ENCODE results near the gene SIX5.

SIX5 gene

DNA sequence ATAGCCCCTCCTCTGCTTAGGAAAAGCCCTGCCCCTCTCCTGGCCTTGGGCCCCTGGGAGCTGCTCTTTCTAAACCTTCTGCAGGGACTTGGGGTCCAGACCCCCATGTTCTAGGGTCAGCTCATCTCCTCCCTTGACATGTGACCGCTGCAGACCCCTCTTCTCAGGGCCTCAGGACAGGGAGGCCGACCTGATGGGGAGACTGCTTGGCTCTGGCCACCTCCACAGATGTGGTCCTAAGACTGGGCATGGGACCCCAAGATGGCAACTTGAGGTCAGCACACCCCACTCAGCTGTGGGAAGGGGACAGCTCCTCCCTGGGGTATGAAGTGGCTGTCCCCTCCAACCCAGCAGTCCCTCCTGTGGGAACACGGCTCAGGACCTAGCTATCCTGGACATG, 3.9 kb upstream of the SIX5 start:
- no peak for DNase-seq

DNA sequence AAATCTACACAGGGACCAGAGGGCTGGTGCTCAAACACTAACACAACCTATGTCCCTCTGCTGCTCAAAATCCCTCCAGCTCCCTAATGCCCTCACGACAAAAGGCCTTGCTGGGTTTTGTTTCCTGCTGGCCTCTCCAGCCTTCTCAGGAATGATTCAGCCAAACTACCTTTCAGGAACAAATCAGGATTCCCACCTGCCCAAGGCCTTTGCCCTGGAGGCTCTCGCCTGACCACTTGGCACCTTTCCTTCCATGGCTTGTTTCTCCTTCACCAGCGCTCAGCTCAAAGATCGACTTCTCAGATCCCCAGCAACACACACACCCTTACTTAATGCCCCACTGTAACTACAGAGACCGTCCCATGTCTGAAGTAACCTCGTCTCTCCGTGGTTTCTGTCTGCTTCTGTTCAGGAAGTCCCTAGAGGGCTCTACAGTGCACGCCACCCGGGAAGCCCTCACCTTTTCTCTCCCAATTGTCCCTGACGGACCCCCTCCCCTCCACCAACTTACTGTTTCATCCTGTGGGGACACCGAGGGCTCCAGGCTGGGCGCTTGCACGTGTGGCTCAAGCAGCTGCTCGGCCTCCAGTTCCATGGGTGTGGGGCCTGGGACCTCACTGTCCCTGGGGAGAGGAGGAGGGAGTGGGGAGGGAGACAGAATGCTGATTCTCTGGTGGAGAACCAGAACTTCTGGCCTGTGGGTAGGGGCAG, 3.2 kb upstream of the SIX5 start:
- DNase-seq, result no peak

DNA sequence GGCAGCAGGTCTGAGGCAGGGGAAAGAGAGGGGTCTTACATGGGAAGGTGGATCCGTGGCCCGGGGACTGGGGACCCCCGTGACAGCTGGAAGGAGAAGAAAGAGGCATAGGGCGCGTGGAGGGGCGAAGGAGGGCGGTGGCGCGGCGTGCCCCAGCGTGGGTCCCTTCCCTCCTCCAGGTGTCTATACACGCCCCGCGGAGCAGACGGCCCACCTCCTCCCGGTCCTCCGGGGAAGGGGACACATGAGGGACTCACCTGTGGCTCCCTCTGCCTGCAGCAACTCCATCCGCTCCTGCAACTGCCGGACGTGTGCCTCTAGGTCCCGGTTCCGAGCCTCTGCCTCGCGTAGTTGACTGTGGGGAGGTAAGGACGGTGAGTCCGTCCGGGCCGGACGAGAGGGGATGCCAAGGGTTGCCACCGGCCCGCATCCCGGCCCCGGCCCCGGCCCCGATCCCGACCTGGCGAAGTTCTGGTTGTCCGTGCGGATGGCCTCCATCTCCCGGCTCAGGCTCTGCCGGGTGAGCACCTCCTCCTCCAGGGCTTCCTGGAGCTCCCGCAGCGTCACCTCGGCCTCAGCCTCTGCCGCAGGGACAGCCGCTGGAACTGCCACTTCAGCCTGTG, 2.4 kb upstream of the SIX5 start:
- no peak for DNase-seq

DNA sequence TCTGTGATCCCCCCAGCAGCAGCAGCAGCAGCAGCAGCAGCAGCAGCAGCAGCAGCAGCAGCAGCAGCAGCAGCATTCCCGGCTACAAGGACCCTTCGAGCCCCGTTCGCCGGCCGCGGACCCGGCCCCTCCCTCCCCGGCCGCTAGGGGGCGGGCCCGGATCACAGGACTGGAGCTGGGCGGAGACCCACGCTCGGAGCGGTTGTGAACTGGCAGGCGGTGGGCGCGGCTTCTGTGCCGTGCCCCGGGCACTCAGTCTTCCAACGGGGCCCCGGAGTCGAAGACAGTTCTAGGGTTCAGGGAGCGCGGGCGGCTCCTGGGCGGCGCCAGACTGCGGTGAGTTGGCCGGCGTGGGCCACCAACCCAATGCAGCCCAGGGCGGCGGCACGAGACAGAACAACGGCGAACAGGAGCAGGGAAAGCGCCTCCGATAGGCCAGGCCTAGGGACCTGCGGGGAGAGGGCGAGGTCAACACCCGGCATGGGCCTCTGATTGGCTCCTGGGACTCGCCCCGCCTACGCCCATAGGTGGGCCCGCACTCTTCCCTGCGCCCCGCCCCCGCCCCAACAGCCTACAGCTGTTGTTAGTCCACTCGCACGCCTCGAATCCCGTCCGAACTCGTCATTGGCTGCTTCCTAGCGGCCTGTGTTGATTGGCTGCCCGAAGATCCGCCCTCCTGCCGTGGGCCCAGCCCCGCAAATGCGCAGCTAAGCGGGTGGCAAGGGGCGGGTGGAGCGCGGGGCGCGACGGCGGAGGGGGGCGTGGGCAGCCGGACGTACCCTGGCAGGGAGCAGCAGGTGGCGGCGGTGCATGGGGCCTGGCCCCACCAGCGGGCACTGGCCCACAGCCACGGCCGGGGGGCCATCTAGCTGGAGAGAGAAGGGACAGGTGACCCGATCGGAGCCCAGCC, 1.4 kb upstream of the SIX5 start:
- peak; percentile 93 for DNase-seq

DNA sequence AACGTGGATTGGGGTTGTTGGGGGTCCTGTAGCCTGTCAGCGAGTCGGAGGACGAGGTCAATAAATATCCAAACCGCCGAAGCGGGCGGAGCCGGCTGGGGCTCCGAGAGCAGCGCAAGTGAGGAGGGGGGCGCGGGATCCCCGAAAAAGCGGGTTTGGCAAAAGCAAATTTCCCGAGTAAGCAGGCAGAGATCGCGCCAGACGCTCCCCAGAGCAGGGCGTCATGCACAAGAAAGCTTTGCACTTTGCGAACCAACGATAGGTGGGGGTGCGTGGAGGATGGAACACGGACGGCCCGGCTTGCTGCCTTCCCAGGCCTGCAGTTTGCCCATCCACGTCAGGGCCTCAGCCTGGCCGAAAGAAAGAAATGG, 754 bp upstream of the SIX5 start:
- DNase-seq, result no peak

DNA sequence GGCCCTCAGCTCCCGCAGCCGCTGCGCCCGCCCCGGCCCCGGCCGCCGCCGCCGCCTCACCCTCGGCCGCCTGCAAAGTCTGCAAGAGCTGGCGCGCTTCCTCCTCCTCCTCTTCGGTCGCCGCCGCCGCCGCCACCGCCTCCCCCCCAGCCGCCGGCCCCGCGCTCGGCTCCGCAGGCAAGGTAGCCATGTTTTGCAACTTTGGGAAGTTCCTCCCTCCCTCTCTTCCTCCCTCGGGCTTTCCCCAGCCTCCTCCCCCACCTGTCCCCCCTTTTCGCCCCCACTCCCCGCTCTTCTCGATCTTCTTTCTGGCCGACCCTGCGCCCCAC, 433 bp downstream of the SIX5 start:
- DNase-seq, result no peak

DNA sequence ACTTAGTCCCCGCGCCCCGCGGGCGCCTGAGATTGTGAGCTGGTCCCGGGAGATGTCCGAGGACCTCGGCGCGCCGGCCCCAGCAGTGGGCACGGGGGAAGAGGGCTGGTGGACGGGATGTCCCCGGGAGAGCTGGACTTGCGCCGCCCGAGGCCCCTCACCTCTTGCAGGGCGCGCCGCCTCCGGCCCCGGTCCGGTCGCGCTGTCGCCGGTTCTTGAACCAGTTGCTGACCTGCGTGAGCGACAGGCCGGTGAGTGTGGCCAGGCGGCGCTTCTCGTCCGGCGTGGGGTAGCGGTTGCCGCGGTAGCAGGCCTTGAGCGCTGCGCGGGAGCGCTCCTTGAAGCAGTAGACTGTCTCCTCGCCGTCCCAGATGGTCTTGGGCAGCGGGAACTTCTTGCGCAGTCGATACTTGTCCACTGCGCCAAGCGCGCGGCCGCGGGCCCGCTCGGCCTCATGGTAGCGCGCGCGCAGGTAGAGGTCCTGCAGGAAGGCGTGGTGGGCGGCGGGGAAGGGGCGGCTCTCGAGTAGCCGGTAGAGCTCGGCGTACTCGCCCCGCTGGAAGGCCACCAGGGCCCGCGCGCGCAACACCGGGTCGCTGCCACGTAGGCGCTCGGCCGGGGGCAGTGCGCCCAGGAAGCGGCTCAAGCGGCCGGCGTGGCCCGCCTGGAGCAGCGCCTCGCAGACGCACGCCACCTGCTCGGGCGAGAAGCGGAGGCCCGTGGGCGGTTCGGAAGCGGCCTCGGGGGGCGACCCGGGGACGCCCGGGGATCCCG, 984 bp downstream of the SIX5 start:
- no peak for DNase-seq

DNA sequence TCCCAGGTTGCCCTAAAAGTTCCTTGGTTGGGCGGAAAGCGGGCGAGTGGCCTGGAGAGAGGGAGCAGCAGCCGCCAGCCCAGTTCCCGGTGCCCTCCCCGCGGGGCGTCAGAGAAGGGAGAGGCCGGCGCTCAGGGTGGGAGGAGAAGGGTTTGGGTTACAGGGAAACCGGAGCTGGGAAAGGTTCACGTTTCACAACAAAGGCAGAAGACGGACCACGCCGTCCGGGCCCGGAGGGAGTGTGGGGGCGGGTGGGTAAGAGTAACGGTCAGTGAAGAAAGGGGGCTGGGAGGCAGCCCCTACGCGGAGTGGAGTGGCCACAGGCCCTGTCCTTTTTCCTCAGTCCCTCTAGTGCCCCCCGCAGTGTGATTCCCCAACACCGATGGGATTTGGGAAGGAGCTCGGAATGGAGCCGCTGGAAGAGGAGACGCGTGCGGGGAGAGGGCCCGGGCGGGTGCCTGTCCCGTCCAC, 1.6 kb downstream of the SIX5 start:
- no peak for DNase-seq

DNA sequence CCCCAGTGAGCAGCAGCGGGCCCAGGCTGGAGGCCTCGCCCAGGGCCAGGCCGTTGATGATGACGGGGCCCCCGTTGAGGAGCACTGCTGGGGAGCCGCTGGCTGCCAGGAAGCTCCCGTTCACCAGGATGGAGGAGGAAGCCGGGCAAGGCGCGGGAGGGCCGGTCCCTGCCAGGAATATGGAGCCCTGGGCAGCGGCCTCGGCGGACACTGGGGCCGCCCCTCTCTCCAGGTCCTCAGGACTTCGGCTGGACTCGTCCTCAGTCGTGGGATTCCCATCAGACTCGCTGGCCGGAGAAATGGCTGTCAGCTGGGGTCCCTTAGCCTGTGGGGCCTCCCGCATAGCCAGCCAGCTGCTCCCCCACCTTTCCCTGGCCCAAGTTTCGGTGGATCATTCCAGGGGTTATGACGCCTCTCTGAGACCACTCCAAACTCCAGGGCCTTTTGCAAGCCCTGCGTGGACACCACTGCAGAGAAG, 2.1 kb downstream of the SIX5 start:
- no peak for DNase-seq

DNA sequence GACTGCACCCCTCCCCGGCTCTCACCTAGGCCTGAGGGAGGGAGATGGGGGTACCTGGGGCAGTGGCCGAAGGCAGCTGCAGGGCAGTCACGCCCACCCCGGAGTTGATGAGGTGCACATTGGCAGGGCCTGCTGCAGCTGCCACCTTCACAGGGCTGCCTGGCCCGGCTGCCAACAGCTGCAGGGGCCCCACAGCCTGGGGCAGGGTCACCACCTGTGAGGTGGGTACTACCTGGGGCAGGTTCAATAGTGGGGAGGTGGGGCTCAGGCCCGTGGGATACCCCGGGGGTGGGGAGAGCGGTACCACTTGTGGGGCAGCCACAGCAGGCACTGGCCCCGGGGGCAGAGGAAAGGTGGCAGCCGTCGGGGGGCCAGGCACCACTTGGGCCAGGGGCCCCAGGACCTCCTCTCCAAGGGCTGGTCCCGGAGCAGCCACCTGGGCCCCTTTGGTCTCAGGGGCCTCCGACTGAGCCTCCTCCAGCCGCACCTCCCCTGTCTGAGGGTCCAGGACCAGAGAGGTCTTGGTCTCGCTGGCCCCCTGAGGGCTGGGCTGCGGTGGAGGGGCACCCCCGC, 2.7 kb downstream of the SIX5 start:
- DNase-seq, result no peak

DNA sequence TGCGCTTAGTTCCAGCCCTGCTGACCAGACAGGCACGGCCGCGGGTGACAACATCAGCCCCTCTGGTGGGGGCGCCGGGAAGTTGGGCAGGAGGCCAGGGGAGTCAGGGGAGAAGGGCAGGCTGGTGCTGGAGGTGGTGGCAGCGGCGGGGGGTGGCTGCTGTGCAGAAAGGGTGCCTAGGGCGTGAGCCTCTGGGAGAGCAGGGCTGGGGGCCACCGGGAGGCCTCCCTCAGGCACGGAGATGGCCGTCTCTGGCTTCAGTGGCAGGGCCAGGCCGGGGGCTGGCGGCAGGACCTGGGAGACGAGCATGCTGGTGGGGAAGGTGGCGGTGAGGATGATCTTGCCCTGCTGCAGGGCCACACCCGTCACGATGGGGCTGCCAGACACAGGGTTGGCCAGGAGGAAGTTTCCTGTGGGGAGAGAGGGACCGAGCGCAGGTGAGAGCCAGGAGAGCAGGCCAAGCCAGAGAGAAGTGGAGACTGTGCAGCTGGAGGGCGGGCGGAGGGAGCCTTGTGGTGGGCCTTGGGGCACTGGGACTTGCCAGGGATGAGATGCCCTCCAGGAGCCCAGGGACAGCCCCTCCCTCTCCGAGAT, 3.3 kb downstream of the SIX5 start:
- no peak for DNase-seq

DNA sequence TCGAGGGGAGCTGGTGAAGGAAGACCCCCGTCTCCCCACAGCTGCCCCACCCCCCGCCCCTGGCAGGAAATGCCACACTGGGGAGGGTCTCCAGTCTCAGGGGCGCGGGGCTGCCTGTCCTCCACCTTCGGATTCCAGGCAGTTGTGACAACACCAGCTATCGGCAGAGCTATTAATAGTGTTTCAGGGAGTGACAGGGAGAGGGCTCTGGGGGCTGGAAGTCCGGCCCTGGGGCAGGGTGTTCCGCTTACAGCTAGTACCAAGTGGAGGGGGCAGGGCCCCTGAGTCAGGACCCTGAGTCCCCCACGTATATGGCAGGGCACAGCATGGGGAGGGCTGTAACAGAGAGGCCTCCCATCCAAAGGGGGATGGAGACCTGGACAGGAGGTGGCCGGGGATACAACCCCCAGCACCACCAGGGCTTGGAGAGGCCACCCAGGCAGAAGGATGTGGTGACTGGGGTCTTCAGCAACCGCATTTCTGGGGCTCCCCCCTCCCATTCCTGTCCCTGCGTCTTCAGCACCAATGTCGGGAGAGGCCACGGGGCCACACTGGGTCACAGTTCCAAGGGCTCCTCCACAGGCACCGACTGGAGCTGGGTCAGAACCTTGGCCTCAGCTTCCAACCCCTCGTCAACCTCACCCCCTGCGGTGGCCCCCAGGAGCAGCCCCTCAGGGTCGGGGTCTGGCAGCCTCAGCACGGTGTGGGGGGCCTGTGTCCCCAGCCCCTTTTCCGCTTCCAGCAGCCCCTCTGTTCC, 3.9 kb downstream of the SIX5 start:
- DNase-seq, result no peak

DNA sequence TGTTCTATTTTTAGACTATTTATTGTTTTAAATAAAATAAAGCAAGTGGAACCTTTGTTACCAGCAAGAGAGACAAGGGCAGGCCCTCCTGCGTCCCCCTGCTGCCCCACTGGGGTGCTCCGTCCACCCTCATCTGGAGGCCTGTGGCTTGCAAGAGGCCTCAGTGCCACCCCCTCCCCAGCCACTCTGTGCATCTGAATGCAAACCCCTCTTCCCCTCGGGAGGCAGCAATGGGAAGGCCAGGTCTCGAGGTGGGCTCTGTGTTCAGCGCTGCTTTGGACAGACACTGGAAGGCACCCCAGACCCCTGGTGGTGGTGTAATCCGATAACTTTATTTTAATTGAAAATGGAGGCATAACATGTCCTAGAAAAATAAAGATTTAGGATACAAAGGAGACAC, 4.6 kb downstream of the SIX5 start:
- DNase-seq, result no peak

DNA sequence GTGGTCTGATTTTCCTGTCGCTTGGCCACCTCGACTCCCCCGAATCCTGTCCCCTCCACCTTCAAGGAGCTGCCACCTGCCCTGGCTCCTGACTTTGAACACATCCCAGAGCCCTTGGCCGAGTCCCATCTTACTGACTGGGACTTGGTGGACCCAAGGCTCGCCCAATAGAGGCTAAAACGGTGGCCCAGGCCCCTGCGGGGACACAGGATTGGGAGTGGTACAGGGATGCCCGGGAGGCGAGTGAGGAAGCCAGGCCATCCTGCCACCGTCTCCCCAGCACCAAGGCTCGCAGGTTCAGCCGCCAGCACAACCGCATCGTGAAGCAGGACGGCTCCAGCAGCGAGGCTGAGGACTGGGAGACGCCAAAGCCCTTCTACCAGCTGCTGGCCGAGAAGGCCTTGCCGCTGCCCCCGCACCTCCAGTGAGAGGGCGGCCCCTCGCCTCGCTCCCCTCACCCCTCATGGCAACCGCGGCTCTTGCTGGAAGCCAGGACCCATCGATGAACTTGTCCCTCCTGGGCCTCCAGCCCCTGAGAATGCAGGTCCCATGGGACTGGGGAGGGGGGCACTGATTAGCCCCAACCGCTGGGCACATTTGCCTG, 5.3 kb downstream of the SIX5 start:
- DNase-seq, result no peak

DNA sequence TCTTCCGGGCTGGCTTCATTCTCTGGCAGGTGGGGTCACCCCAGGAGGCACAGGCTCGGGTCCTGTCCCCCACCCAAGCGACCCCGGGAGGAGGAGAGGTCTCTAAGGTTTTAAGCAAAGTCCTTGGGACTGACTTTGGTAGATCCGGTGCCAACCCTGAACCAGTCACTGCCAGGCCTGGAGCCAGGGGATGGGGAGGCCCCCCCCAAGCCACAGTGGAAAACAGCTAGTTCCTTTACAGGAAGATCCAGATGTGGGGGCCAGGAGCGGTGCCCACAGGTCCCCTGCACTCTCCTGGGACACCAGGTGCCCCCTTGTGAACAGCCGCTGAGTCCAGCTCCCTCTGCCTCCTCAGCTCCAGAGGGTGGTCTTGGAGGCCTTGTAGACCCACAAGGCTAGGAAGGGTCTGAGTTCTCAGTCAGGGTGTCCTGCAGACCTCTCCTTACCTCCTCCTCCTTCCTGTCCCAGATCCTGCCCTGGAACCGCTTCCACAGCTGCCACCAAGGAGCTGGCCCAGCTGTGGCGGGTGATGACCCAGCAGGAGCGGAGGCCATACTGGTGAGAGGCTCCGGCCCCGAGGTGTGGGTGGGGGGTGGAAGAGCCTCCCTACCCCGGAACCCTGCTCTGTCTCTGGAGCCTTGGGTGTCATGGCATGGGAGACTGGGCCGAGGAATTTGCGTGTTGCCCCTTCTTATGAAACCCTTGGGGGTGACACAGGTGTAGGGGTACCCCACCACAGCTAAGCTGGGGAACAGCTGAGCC, 6.0 kb downstream of the SIX5 start:
- DNase-seq, result no peak

DNA sequence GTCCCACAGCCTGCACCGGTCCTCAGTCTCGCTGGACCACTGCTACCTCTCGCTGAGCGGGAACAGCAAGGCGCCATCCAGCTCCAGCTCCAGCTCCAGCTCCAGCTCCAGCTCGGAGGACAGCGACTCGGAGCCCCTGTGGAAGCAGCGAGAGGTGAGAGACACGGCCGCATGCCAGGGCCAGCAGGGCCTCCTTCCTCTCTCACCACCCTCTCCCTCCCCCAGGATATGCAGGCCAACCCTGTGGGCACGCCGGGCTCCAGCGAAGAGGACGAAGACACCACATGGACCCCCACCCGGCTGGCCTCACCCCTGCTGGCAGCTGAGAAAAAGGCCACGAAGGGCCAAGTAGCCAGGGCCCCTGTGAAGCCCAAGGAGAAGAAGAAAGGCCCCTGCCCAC, 7.3 kb downstream of the SIX5 start:
- no peak for DNase-seq

DNA sequence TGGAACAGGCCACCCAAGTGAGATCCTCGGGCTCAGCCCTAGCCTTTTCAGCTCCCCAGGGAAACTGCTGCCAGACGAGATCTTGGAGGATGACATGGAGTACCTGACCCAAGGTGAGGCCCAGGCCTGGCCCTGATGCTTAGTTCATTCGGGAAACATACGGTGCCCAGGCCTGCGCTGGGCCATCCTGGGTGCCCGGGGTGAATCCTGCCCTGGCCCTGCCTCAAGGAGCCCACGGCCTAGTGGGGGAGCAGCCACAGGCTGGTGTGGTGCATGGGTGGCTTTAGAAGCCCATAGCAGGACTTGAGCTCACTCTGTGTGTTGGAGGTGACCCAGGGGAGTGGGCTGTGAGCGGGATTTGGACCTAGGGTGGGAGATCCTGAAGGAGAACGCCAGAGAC, 10.1 kb downstream of the SIX5 start:
- DNase-seq, result no peak

DNA sequence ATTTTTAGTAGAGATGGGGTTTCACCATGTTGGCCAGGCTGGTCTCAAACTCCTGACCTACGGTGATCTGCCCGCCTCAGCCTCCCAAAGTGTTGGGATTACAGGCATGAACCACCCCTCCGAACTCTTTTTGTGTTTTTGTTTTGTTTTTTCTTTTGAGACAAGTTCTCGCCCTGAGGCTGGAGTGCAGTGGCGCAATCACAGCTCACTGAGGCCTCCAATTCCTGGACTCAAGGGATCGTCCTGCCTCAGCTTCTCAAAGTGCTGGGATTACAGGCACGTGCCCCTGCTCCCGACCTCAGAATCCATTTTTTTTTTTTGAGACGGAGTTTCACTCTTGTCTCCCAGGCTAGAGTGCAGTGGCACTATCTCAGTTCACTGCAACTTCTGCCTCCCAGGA, 11.4 kb downstream of the SIX5 start:
- DNase-seq, result no peak

DNA sequence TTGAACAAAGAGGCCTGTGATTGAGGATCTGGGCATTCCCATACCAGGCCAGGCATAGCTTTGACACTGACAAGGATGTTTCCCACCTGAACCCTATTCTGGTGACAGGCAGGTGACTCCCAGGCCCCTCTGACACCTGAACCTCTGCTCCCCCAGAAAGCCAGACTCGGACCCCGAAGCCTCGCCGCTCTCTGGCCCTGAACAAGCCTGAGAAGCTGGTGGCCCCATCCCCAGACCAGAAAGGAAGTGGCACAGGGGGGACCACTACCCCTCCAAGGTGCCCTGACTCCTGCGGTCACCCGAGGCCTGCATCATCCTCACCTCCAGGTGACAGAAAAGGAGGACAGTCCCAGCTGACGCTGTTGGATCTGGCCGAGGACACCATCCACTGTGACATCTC, 14.7 kb downstream of the SIX5 start:
- no peak for DNase-seq

DNA sequence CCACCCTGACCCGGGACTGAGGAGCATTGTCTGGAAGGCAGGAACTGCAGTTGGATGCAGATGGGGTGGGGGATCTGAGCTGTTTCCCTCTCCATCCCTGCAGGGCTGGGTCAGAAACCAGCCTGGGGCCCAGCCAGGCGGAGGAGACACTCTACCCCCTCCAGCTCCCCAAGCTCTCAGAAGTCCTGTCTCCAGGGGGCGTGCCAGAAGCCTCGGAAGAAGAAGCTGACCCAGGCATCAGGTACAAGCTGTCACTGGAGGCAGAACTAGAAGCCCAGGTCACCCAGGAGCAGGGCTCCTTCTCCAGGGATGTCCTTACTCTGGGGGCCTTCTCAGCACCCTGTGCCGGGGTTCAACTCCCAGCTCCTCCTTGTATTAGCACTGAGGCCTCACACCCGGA, 15.5 kb downstream of the SIX5 start:
- DNase-seq, result no peak
